GM13977 (cell line): ENCODE results near the gene ARSG.
"Not testable (repeated sequence)": the region's sequence is repeated elsewhere in the genome, so short reads cannot be mapped to it uniquely, and the experiment has no call there.

ENCODE experiments used
- DNase-seq: peaks from one replicate; pipeline ENCODE4 v3.0.0; 2012; ENCODE audit warnings: low spot score
- CTCF ChIP-seq: IDR thresholded peaks from 2 replicates; pipeline ENCODE4 v1.5.1; 2012; ENCODE audit warnings: mild to moderate bottlenecking, control low read depth; ENCODE audit not compliant: insufficient read depth; ENCODE audit errors: extremely low read depth, missing control alignments
- in situ Hi-C: fragments of 300-500 bp; cut with MboI; formaldehyde crosslinking; loops from one replicate; pipeline ENCODE4 v1.12.0; 2022; ENCODE audit warnings: low sequenced_read_pairs, low pct_unique_long_range_greater_than_20kb, mixed read lengths, inconsistent platforms; ENCODE audit not compliant: unreplicated experiment

The ARSG gene

GRCh38 chr17:68249354-68249765 is 41.9 kb upstream of the ARSG start:
- no peak for TF ChIP-seq CTCF
- DNase-seq = no peak
- in situ Hi-C loops = no loop called here

DNA sequence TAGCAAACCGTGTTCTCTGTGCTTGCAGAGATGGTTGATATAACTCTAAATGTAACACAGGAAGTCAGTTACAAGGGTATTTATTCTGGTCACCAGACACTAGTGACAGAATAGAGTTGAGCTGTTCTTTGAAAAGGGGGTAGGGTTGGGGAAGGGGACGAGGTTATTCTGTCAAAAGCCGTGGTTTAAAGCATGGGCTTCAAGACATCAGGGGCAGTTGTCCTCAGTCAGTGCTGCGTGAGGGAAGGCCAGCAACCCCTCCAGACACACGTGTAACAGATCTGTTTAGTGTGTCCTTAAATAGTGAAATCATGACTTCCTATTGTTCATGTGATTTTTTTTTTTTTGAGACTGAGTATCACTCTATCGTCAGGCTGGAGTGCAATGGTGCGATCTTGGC is 37.9 kb upstream of the ARSG start:
- in situ Hi-C loops, DNase-seq: not testable (repeated sequence)

- in situ Hi-C loops = no loop called here
- DNase-seq = no peak
- no peak for TF ChIP-seq CTCF
Observed at GRCh38 chr17:68255151-68255550, 36.1 kb upstream of the ARSG start.

DNA sequence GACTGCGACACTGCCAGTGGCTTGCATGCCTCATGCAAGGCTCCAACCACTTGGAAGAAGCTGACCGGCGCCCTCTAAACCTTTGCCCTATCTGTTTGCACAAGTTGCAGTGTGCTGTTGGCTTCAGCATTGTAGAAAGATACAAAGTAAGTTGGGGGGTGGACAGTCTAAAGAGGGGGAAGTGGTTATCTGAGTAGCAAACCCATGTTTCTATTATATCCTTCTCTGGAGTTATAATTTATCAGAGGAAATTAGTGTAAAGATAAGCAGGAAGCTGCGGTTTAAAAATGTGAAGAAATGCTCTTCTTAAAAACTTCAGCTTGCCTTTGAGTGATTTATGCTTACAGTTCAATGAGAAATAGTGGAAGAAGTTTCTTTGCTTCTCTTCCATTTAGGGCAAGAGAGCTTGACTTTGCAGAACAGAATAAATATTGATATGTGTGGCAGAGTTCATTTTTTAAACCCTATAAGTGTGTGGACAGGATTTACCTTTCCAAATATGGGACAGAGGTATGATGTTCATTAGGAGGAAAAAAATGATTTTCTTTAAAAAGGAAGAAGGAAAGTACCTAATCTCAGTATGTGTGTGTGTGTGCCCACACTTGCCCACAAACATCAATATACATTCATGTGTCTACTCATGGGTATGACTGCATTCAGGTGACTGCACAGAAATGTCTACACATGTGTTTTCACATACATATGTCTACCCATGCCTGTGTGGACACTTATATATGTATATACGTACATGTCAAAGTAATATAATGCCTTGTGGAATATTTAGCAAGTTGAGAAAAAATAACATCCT is 35.4 kb upstream of the ARSG start:
- in situ Hi-C loops = no loop called here
- no peak for DNase-seq
- no peak for TF ChIP-seq CTCF

DNA sequence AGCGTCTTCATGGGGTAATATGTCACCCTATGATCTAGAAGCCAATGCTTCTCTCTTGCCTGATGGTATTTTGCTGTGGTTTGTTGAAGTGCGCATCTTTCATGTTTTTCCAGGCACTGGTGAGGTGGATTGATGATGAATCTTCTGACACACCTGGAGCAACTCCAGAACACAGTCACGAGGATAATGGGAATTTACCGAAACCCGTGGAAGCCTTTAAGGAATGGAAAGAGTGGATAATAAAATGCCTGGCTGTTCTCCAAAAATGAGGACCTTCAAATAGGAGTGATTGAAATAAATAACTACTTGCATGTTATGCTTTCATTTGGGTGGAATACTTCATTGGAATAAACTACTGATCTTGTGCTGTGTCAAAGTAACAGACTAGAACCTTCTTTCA is 34.6 kb upstream of the ARSG start:
- in situ Hi-C loops, DNase-seq: not testable (repeated sequence)

GRCh38 chr17:68257934-68258333 is 33.4 kb upstream of the ARSG start:
- in situ Hi-C loops = no loop called here
- no peak for DNase-seq
- no peak for TF ChIP-seq CTCF

GRCh38 chr17:68258890-68259647 is 32.2 kb upstream of the ARSG start:
- in situ Hi-C loops = not testable (repeated sequence)
- DNase-seq = peak; percentile 78

GRCh38 chr17:68259648-68259951 is 31.7 kb upstream of the ARSG start:
- in situ Hi-C loops, DNase-seq: not testable (repeated sequence)
